GM19467 (cell line): Measurements from ENCODE around the gene SRGAP1.
"Not testable (repeated sequence)": the region's sequence is repeated elsewhere in the genome, so short reads cannot be mapped to it uniquely, and the experiment has no call there.

ENCODE experiments used
- ATAC-seq: cut with Tn5 transposase; IDR thresholded peaks from one replicate; pipeline ENCODE4 v1.9.1; 2021; ENCODE audit warnings: mild to moderate bottlenecking, moderate library complexity; ENCODE audit not compliant: unreplicated experiment

SRGAP1 gene

GRCh38 chr12:63999853-64000252 lies 155.4 kb downstream of the SRGAP1 start:
- no peak for ATAC-seq

GRCh38 chr12:64001439-64001838 lies 156.9 kb downstream of the SRGAP1 start:
- ATAC-seq: no peak

- ATAC-seq: no peak
These were observed 160.1 kb downstream of the SRGAP1 start for GRCh38 chr12:64004641-64005040.

DNA sequence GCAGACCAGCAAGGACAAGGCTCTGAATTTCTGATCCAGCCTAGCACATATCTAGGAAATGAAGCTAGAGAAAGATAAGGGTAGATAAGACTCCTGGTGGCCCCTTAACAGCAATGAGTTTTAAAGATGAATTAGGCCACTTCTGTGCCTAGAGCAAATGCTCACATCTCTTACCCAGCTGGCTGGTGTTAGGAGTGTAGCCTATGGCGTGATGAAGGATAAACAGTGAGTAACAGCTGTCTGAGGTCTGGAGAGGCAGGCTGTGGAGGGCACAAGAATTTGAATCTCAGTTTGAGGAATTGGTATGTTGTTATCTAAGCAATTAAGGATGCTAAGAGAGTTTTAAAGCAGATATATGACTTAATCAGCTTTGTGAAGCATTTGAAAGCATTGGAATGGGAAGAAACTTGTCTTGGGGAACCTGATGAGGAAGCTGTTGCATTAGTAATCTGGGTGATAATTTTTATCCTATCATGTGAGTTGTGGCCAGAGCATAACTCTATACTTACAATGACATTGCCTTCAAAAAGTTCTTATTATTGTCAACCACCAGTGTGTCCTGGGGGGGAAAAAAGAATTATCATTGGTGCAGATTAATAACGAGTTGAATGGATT lies 161.8 kb downstream of the SRGAP1 start:
- ATAC-seq: no peak

GRCh38 chr12:64007853-64008252 lies 163.4 kb downstream of the SRGAP1 start:
- ATAC-seq: no peak

- ATAC-seq: no peak
These were observed 164.1 kb downstream of the SRGAP1 start for GRCh38 chr12:64008596-64008995.

DNA sequence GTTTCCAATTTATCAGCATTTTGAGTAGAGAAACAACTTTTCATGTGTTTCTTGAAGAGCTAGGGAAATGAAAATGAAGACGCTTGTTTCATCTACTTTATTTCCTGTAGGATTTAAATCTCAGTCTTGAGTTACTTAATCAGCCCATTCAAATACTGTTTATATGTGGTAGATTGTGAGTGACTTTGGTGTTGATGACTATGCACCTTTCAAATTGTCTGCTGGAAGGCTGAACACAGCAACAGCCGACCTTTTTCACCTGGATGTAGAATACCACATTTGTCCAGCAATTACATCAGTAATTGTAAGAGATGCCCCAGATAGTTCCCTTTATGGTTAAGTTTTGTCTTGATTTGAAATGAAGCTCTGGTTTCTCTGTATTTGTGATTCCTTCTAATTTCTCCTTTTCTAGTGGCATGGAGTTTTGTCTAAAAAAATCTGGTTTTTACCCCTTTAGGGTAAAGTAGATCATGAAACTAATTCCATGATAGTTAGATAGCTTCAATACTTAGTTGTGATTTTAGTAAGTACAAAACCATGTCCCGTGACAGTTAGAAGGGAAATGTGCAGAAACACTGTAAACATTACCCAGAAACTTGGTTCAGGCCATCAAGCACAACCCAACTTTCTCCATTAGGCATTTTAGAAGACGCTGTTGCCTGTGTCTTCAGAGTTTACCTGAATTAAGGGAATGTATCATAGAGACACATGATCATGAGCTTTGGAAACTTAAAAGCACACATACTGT lies 165.0 kb downstream of the SRGAP1 start:
- peak; percentile 43 for ATAC-seq

DNA sequence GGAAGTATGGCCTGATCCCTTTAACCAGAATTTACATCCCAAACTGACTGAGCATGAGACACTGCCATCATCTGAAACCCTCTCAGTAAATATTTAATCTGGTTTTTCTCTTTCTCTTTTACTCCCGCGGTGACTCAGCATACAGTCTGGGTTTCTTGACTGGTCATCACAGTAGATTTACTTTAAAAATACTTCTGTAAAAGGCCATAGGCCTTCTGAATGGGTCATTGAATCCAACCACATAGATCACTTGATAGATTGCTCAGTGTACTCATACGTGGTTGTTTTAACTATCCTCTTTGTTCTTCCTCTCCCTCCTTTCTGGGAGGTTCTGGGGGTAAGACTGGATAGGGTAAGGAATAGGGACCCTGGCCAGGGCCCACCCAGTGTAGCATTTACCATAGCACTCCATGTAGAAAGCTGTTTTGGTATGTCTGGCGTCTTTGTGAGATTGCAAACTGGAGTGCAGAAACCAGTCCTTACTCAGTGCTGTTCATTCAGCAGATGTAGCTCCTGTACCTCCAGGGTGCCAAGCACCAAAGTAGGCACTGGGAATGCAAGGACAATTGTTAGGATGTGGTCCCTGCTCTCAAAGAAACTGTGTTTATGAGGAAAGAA lies 165.7 kb downstream of the SRGAP1 start:
- ATAC-seq: peak; percentile 88

- no peak for ATAC-seq
These were observed 172.0 kb downstream of the SRGAP1 start for GRCh38 chr12:64016521-64016920.

DNA sequence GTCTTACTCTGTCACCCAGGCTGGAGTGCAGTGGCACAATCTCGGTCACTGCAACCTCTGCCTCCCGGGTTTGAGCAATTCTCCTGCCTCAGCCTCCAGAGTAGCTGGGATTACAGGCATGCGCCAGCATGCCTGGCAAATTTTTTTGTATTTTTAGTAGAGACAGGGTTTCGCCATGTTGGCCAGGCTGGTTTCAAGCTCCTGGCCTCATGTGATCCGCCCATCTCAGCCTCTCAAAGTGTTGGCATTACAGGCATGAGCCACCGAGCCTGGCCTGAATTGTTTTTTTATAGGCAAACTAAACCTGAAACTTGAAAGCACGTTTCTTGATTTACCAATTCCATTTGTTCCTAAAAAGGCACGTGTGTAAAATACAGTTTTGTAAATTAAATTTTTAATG lies 173.6 kb downstream of the SRGAP1 start:
- ATAC-seq: not testable (repeated sequence)

GRCh38 chr12:64018524-64018923 lies 174.0 kb downstream of the SRGAP1 start:
- no peak for ATAC-seq

GRCh38 chr12:64019101-64019500 lies 174.6 kb downstream of the SRGAP1 start:
- no peak for ATAC-seq

- no peak for ATAC-seq
These were observed 175.2 kb downstream of the SRGAP1 start for GRCh38 chr12:64019654-64020053.

DNA sequence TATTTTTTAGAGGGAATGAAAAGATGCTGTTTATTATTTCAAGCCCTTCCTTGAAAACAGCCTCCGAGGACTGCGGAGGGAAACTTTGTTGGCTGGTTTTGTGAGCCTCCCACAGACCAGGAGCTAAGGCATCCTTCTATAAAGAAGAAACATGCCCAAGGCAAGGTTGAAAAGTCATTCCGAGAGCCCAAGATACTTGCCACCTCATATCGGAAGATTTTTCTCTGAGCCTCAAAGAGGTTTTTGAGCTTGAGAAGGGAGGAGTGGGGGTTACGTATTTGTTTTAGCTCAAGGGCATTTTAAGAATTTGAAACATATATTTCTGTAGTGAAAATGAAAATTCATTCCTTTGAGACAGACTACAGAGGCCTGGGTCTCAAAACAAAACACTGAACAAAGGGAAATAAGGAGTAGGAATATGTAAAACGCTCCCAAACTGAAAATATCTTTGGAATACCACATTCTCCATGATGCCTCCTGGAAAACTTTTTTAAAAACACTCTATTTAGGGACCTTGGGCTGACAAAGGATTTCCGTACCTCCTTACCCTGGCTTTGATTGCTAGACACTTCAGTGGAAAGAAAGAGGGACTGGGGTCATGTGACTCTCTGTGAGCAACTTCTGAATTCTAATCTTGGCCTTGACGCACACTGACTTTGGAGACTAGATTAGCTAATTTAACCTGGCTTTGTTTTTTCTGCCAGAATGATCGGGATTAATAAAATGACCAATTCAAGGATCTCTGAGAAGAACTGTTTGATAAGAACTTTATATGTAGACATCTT lies 180.9 kb downstream of the SRGAP1 start:
- ATAC-seq: no peak

GRCh38 chr12:64027311-64027710 lies 182.8 kb downstream of the SRGAP1 start:
- ATAC-seq: no peak

DNA sequence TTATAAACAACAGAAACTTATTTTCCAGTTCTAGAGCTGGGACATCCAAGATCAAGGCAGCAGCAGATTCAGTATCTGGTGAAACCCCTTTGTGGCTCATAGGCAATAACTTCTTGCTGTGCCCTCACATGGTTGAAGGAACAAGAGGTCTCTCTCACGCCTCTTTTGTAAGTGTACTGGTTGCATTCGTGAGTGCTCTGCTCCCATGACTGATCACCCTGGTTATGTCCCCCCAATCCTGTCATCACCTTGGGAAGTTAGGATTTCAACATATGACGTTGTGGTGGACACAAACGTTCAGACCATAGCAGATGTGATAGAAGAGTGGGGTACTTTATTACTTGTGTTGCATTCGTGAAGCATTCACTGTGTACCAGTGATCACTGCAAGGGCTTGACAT lies 184.0 kb downstream of the SRGAP1 start:
- no peak for ATAC-seq

DNA sequence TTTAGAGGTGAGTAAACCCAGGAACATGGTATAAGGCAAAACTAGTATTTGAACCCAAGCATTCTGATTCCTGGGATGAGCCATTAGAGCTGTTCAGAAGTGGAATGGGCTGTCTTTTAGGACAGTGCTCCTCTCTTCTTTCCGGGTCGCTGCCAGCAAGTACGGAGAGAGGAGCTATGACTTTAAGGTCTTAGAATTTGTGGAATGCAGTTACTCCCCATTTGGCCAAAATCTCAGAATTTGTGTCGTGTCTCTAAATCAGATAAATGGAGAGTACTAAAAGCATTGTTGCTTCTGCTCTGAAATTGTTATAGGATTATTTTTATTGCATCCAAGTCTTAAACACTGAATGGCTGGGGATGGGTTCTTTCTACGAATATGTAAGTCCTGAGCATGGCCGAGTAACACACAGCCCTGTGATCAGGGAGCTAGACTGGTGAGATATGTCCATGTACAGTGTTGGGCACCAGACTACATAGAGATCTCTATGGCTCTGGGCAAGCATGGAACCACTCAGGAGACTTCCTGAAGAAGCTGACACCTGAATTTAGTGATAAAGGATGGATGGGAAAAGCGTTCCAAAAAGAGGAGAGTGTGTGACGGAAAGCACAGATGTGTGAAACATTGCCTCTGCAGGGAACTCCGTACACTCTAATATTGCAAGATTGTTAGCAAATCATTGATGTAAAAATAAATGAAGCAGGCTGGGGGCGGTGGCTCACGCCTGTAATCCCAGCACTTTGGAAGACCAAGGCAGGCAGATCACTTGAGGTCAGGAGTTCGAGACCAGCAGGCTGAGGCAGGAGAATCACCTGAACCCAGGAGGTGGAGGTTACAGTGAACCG lies 184.7 kb downstream of the SRGAP1 start:
- no peak for ATAC-seq

DNA sequence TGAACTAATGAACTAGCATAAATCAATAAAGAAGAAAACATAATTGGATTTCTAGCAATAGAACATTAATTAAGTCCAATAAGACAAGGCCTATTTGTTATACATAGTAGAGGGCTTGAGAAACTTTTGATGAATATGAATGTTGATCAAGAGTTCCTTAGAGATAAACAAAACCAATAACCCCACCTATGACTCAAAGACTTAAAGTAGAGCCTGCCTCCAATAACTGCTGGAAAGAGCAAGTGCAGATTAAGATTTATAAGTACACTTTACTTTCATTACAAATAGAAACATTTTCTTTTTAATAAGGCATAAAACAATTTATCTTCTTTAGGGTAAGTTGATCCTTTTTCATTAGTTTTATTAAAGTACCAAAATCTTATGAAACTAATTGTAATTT lies 185.7 kb downstream of the SRGAP1 start:
- no peak for ATAC-seq

DNA sequence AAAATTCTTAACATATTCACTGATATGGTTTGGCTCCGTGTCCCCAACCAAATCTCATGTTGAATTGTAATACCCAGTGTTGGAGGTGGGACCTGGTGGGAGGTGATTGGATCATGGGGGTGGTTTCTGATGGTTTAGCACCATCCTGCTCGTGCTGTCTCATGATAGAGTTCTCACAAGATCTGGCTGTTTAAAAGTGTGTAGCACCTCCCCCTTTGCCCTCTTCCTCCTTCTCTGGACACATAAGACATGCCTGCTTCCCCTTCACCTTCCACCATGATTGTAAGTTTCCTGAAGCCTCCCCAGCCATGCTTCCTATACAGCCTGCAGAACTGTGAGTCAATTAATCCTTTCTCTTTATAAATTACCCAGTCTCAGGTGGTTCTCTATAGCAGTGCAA lies 189.6 kb downstream of the SRGAP1 start:
- not testable (repeated sequence) for ATAC-seq

- ATAC-seq: no peak
These were observed 190.5 kb downstream of the SRGAP1 start for GRCh38 chr12:64034901-64035576.
